ENCODE data around the gene PLEKHG4B.
"Not testable (repeated sequence)": the region's sequence is repeated elsewhere in the genome, so short reads cannot be mapped to it uniquely, and the experiment has no call there.

PLEKHG4B gene

GRCh38 chr5:222951-223715 lies 131.2 kb downstream of the PLEKHG4B start:
- DNase-seq; intact Hi-C loops (cut with DNase I): not testable (repeated sequence)

- intact Hi-C loops (cut with DNase I) = no loop called here
- DNase-seq = no peak
Observed at GRCh38 chr5:223791-224190, 131.8 kb downstream of the PLEKHG4B start.

- DNase-seq = no peak
- intact Hi-C loops (cut with DNase I) = no loop called here
Observed at GRCh38 chr5:225334-225733, 133.4 kb downstream of the PLEKHG4B start.

GRCh38 chr5:227375-227774 lies 135.4 kb downstream of the PLEKHG4B start:
- DNase-seq = peak in 24 of 42 donors; percentile 11 to 80 (median 46)
- intact Hi-C loops (cut with DNase I) = not testable (repeated sequence)

- intact Hi-C loops (cut with DNase I) = no loop called here
- peak in 2 of 42 donors; percentile 30 for DNase-seq
Observed at GRCh38 chr5:228886-229285, 136.9 kb downstream of the PLEKHG4B start.

- no peak for DNase-seq
- intact Hi-C loops (cut with DNase I) = no loop called here
Observed at GRCh38 chr5:230711-231110, 138.7 kb downstream of the PLEKHG4B start.

- peak; percentile 14 to 87 (median 60) for DNase-seq
- intact Hi-C loops (cut with DNase I) = no loop called here
Observed at GRCh38 chr5:231661-232060, 139.7 kb downstream of the PLEKHG4B start.

- DNase-seq; intact Hi-C loops (cut with DNase I): not testable (repeated sequence)
Observed at GRCh38 chr5:233426-233825, 141.5 kb downstream of the PLEKHG4B start.

GRCh38 chr5:234450-234849 lies 142.5 kb downstream of the PLEKHG4B start:
- DNase-seq = no peak
- intact Hi-C loops (cut with DNase I) = no loop called here

GRCh38 chr5:235527-235926 lies 143.6 kb downstream of the PLEKHG4B start:
- peak in 32 of 42 donors; percentile 19 to 85 (median 57) for DNase-seq
- intact Hi-C loops (cut with DNase I) = not testable (repeated sequence)

- DNase-seq = peak in 40 of 42 donors; percentile 13 to 87 (median 64)
- intact Hi-C loops (cut with DNase I) = not testable (repeated sequence)
Observed at GRCh38 chr5:237931-238330, 146.0 kb downstream of the PLEKHG4B start.

All from head of caudate nucleus (tissue), 42 donors.